Measurements from ENCODE around the gene MINK1.
"Not testable (repeated sequence)": the region's sequence is repeated elsewhere in the genome, so short reads cannot be mapped to it uniquely, and the experiment has no call there.

Gene MINK1

DNA sequence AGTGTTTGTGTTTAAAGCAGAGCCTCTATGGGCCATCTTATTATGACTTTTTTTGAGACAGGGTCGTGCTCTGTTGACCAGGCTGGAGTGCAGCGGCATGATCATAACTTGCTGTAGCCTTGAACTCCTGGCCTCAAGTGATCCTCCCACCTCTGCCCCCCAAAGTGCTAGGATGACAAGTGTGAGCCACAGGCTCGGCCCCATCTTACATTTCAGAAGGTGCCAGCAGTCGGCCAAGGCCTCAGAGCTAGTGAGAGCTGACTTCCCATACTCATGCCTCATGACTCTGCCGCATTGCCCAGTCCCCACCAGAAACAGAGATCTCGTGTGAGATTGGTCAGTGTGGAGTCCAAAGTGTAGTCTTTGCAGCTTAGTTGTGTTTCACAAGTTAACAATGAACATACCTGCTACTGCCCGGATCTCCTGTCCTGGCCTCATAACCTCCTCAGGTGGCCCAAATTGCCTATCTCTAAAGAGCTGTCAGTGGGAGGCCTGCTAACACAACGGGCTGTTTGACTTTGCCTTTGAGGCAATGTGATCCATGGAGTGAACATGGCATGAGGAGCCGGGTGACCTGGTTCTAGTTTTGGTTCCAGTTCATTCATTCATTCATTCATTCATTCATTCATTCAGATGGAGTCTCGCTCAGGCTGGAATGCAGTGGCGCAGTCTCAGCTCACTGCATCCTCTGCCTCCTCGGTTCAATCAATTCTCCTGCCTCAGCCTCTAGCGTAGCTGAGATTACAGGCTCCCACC is 13.7 kb downstream of the MINK1 start:
- FAIRE-seq = no peak
- DNase-seq (ENCODE audit: low spot score) = no peak

DNA sequence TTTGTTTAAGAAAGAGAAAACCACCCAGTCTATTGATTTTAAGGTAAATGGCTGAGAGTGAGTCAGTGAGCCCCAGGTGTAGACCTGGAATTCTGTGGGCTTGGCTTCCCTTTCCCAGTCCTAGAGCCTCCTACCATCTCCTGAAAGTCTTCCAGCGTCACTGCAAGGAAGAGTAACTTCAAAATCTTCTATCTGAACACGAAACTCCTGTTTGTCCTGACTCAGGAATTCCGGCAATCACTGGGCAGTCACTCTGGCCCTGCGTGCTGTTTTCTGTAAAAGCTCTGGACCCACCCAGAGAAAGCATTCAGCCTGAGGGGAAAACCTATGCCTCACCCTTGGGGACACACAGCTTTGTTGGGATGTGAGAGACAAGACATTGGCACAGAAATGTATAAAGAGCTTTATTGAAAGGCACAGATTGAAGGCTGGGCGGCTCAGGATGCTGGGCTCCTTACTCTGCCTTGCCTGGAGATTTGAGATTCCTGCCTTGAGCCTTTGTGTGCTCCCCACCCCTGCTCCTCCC is 15.9 kb downstream of the MINK1 start:
- DNase-seq (ENCODE audit: low spot score) (no peak), FAIRE-seq (no peak)

DNA sequence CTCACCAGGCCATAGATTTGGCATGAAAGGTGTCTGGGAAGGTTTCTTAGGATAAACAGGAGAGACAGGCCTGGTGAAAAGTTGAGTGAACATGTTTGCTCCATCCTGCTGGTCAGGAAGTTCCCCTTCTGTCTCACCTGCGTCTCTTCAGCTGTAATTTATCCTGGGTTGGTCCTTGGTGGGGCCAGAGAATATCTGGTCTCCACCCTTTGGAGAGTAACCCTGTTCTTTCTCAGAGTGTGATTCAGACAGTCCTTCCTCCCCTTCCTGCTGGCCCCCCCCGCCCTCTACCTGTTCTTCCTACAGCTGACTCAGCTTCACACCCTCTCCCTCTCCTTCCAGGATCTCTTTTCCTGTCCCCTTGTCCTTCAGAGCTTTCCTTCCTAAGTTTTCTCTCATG is 17.1 kb downstream of the MINK1 start:
- DNase-seq (ENCODE audit: low spot score) (no peak), FAIRE-seq (no peak)

DNA sequence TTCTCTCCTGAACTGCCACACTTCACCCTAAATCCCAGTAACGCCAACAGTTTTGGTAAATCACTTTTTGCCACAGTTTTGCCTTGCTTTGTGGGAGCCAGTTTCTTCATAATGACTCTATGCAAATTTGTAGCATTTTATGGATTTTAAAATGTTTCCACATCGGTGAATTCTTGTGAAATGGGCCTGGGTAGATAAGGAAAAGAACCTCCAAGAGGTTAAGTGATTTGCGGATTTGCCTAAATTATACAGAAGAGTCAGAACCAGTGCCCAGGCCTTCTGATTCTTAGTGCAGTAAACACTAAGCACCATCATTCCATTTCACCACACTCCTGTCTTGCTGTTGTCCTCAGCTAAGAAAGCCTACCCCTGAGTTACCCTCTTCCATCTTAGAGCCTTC is 17.9 kb downstream of the MINK1 start:
- no peak for DNase-seq (ENCODE audit: low spot score)
- FAIRE-seq = no peak

DNA sequence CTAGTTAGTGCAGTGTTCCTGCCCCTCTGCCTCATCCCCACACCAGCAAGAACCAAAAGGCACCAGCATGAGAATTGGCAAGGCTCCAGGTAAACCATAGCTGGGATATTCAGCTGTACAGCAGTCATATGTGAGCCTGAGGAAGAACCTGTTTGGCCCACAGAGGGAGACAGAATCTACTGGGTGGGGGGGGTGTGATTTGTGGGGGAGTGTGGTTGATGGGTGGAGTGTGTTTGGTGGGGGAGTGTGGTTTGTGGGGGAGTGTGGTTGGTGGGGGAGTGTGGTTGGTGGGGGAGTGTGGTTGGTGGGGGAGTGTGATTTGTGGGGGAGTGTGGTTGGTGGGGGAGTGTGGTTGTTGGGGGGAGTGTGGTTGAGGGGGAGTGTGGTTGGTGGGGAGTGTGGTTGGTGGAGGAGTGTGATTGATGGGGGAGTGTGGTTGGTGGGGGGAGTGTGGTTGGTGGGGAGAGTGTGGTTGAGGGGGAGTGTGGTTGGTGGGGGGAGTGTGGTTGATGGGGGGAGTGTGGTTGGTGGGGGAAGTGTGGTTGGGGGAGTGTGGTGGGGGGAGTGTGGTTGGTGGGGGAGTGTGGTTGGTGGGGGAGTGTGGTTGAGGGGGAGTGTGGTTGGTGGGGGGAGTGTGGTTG is 19.5 kb downstream of the MINK1 start:
- FAIRE-seq = no peak
- peak; percentile 22 for DNase-seq (ENCODE audit: low spot score)

GRCh38 chr17:4853208-4853671 is 20.1 kb downstream of the MINK1 start:
- FAIRE-seq (no peak), DNase-seq (ENCODE audit: low spot score) (no peak)

GRCh38 chr17:4854111-4854681 is 21.1 kb downstream of the MINK1 start:
- no peak for FAIRE-seq
- DNase-seq (ENCODE audit: low spot score) = no peak

- FAIRE-seq (no peak), DNase-seq (ENCODE audit: low spot score) (no peak)
These were observed 23.3 kb downstream of the MINK1 start for GRCh38 chr17:4856271-4856936.

DNA sequence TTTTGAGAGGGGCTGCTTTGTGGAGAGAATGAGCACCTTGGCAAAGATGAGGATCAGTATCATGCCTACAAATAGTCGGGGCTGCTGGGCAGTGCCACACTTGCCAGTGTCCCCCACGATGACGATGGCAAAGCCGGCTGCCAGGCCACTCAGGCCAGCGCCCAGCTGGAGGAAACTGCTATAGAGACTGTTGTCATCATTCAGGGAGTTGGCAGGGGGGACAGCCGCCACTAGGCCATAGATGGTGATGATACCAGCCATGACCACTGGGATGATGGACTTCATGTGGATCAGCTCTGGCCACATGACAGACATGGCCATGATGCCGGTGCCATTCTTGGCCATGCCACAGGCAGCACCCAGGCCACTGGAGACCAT is 23.8 kb downstream of the MINK1 start:
- DNase-seq (ENCODE audit: low spot score) (no peak), FAIRE-seq (no peak)

GRCh38 chr17:4857347-4857746 is 24.2 kb downstream of the MINK1 start:
- not testable (repeated sequence) for FAIRE-seq; DNase-seq (ENCODE audit: low spot score)

- FAIRE-seq (no peak), DNase-seq (ENCODE audit: low spot score) (peak; percentile 65)
These were observed 25.1 kb downstream of the MINK1 start for GRCh38 chr17:4858068-4858881.

DNA sequence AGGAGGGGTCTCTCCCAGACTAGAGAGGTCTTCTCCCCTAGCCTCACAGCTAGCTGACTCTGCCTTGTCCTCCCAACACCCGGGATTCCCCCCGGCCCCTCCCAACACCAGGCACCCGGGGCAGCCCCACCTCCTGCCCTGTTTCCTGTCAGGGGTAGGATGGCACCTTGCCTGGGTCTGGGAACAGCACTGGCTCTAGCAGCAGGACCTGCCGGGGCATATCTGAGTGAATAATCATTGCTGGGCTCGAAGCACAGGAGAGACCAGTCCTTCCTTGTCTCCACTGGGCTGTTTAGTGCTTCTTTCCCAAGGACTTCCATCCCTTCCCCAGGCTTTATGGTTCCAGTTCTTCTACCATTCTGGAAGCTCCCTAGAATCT is 25.7 kb downstream of the MINK1 start:
- FAIRE-seq = no peak
- DNase-seq (ENCODE audit: low spot score) = peak; percentile 64

DNA sequence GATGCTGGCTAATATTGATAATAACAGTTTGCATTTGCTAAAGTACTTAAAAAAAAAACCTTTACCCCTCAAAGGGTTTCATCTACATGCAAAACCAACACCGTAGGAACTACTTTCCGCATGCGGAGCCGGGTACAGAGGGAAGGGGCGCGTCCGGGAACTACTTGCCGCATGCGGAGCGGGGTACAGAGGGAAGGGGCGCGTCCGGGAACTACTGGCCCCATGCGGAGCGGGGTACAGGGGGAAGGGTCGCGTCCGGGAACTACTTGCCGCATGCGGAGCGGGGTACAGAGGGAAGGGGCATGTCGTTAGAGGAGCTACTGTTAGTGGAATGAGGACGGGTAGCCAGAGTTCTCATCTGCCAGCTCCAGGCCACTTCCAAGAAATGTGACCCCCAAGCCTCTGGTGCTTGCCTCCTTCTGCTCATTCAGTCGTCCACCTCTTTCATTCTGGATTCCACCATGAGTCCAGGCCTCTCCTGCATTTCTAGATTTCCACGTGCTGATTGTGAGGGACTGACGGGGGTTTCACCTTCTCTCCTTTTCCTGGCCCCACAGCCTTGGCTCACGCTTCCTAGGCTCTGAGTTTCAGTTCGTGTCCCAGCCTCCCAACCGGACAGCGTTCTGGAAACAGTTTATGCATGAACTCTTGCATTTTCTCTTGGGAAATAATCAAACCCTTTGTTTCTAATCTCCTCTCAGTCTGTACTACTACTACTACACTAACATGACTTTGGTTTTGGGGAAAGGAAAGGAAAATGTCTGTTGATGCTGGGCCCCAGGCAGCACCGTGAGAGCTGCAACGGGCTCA is 26.9 kb downstream of the MINK1 start:
- DNase-seq (ENCODE audit: low spot score) = no peak
- no peak for FAIRE-seq

DNA sequence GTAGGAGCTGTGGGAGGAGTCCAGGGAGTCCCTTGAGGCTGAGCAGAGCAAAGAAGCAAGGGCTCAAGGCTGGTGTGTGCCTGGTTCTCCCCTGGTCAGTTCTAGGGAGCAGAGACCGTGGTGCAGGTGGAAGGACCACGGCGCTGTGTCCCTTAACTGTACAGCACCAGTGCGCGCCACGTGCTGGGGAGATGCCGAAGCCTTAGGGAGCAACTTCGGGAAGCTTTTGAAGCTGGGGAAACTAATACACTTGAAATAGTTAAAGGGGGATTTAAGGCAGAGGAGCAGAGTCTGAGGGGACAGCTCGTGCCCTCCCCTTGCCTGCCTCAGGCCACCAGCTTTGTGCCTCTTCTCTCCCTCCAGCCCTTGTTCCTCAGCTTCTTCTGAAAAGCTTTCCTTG is 27.5 kb downstream of the MINK1 start:
- DNase-seq (ENCODE audit: low spot score) (no peak), FAIRE-seq (no peak)

DNA sequence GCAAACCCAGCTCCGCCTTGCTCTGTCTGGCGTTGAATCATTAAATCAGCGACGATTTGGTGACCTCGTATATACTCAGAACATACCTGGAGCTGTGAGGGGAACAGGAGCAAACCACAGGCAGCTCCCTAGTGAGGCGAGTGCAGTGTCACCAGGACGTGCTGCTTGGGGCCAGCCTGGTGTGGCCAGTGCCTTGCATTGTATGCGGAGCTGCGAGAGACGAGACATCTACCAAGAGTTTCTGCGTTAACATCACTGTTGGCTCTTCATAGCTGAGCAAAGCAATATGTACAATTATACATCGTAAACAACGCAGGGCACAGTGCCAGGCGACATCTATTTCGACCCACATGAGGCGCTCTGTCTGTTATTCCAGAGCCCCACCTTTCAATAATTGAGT is 27.9 kb downstream of the MINK1 start:
- DNase-seq (ENCODE audit: low spot score) = no peak
- FAIRE-seq = no peak

GRCh38 chr17:4862720-4863119 is 29.6 kb downstream of the MINK1 start:
- DNase-seq (ENCODE audit: low spot score) = no peak
- FAIRE-seq = no peak

DNA sequence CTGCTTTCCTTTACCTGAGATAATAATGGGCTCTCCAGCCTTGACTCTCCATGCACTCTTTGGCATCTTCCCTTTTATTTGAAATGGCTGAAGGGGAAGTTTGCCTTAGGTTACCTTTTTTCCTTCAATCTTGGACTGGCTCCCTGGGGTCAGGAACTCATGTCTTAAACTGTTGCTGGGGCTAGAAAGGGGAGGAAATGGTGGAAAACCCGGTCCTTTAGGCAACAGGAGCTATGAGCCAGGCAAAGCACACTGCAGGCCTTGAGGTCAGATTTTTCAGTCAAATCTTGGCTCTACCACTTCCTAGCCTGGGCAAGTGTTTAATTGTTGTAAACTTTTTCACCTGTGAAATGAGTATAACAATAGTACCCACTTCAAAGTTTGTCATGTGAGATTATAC is 30.2 kb downstream of the MINK1 start:
- FAIRE-seq = no peak

DNA sequence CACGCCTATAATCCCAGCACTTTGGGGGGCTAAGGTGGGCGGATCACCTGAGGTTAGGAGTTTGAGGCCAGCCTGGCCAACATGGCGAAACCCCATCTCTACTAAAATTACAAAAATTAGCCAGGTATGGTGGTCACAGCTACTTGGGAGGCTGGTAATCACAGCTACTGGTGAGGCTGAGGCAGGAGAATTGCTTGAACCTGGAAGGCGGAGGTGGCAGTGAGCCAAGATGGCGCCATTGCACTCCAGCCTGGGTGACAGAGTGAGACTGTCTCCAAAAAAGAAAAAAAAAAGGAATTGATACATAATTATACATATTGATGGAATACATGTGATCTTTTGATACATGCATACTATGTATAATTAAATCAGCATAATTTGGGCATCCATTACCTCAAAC is 34.4 kb downstream of the MINK1 start:
- not testable (repeated sequence) for DNase-seq (ENCODE audit: low spot score); FAIRE-seq

More for the DNA sequence above, 30.2 kb downstream of the MINK1 start:
- DNase-seq (ENCODE audit: low spot score) = no peak

DNA sequence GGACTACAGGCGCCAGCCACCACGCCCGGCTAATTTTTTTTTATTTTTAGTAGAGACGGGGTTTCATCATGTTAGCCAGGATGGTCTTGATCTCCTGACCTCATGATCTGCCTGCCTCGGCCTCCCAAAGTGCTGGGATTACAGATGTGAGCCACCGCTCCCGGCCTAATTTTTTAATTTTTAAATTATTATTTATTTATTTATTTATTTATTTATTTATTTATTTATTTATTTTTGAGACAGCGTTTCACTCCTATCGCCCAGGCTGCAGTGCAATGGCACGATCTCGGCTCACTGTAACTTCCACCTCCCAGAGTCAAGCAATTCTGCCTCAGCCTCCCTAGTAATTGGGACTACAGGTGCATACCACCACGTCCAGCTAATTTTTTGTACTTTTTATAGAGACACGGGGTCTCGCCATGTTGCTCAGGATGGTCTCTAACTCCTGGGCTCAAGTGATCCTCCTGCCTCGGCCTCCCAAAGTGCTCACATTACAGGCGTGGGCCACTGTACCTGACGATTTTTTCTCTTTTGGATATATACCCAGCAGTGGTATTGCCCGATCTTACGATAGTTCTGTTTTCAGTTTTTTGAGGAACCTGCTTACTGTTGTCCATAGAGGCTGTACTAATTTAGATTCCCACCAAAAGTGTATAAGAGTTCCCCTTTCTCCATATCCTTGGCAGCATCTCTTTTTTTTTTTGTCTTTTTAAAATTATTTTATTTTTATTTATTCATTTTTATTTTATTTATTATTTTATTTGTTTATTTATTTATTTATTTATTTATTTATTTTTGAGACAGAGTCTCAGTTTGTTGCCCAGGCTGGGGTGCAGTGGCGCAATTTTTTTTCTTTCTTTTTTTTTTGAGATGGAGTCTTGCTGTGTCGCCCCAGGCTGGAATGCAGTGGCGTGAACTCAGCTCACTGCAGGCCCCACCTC is 36.2 kb downstream of the MINK1 start:
- FAIRE-seq; DNase-seq (ENCODE audit: low spot score): not testable (repeated sequence)

Measured in urothelium cell line (cell line).